ENCODE data around the gene HSF4.

The HSF4 gene

GRCh38 chr16:67200491-67200890 is 35.9 kb downstream of the HSF4 start:
- no peak overlapping the region for H3K4me3 ChIP-seq (replicated peaks; ENCODE audit: low read depth, low read length)
- TF ChIP-seq CTCF (IDR thresholded peaks at IDR 0.05; ENCODE audit: low read depth, low read length, missing control alignments): no peak
- no peak for DNase-seq (ENCODE audit: extremely low read depth, low read depth)

- no peak for TF ChIP-seq CTCF (IDR thresholded peaks at IDR 0.05; ENCODE audit: low read depth, low read length, missing control alignments)
- no peak for DNase-seq (ENCODE audit: extremely low read depth, low read depth)
- no peak overlapping the region for H3K4me3 ChIP-seq (replicated peaks; ENCODE audit: low read depth, low read length)
Observed at GRCh38 chr16:67201411-67202345, 37.1 kb downstream of the HSF4 start.

- TF ChIP-seq CTCF (IDR thresholded peaks at IDR 0.05; ENCODE audit: low read depth, low read length, missing control alignments): no peak
- H3K4me3 ChIP-seq (replicated peaks; ENCODE audit: low read depth, low read length): no peak overlapping the region
- no peak for DNase-seq (ENCODE audit: extremely low read depth, low read depth)
Observed at GRCh38 chr16:67202426-67202825, 37.9 kb downstream of the HSF4 start.

GRCh38 chr16:67202956-67203493 is 38.5 kb downstream of the HSF4 start:
- TF ChIP-seq CTCF (IDR thresholded peaks at IDR 0.05; ENCODE audit: low read depth, low read length, missing control alignments): no peak
- no peak overlapping the region for H3K4me3 ChIP-seq (replicated peaks; ENCODE audit: low read depth, low read length)
- DNase-seq (ENCODE audit: extremely low read depth, low read depth): no peak

GRCh38 chr16:67204076-67204475 is 39.5 kb downstream of the HSF4 start:
- H3K4me3 ChIP-seq (replicated peaks; ENCODE audit: low read depth, low read length): no peak overlapping the region
- TF ChIP-seq CTCF (IDR thresholded peaks at IDR 0.05; ENCODE audit: low read depth, low read length, missing control alignments): no peak
- DNase-seq (ENCODE audit: extremely low read depth, low read depth): no peak

GRCh38 chr16:67206129-67206837 is 41.7 kb downstream of the HSF4 start:
- no peak for TF ChIP-seq CTCF (IDR thresholded peaks at IDR 0.05; ENCODE audit: low read depth, low read length, missing control alignments)
- DNase-seq (ENCODE audit: extremely low read depth, low read depth): no peak
- no peak overlapping the region for H3K4me3 ChIP-seq (replicated peaks; ENCODE audit: low read depth, low read length)
